HepG2 (cell line): Measurements from ENCODE around the gene SDK1. TPM values are rescaled to one million over a fixed set of nuclear protein-coding genes. Genes with fewer than 3 reads are reported as not detected.

Experiments
- ATAC-seq: fragments of 200-7000 bp; cut with Tn5 transposase; 3 replicates; pipeline ENCODE4 v1.9.1; 2020; ENCODE audit warnings: mild to moderate bottlenecking, moderate library complexity
- BruUV-seq: library from RNA; stranded (reverse); fragments of 400-500 nt; replicated peaks from 2 replicates; lab custom pipeline; 2021; lab: Mats Ljungman, UMichigan
- CTCF ChIA-PET: fragments of 300-600 bp; formaldehyde crosslinking; extraction: SDS; loops from one replicate; lab custom pipeline; 2021; ENCODE audit warnings: low total read pairs, inconsistent platforms, low intra/inter-chr PET ratio; lab: Yijun Ruan, JAX
- POLR2A ChIA-PET: fragments of 350-600 bp; sonication (Branson Sonifier 250); formaldehyde crosslinking; loops from one replicate; lab custom pipeline; 2020; ENCODE audit warnings: antibody characterized with exemption, inconsistent platforms; lab: Yijun Ruan, JAX
- DNase-seq: peaks from one replicate; pipeline ENCODE4 v3.0.0-alpha.2; 2015; ENCODE audit warnings: low spot score
- FAIRE-seq: peaks from 3 replicates; lab custom pipeline; 2011; peaks lifted over from hg19 to GRCh38; lab: Jason Lieb, UNC
- H2AFZ ChIP-seq: one replicate; pipeline ENCODE4 v1.6.1; 2011; ENCODE audit warnings: low read length, inconsistent platforms
- H3K27ac ChIP-seq: fragments of 300-600 bp; 3 replicates; pipeline ENCODE4 v1.8.0; 2011; ENCODE audit warnings: mixed run types, mild to moderate bottlenecking, mixed read lengths, low read length, inconsistent platforms; ENCODE audit not compliant: insufficient read depth; ENCODE audit errors: extremely low read length
- H3K27me3 ChIP-seq, 2 experiments: fragments of 200-600 bp in 1 of 2; 2 replicates in 1 of 2; 3 replicates in 1 of 2; pipeline versions ENCODE4 v1.6.0 to v1.8.0; 2011; ENCODE audit warnings: low read length in 2 of 2, mild to moderate bottlenecking in 2 of 2, moderate library complexity in 2 of 2, inconsistent platforms in 1 of 2; ENCODE audit not compliant: insufficient read depth in 2 of 2, control insufficient read depth in 1 of 2
- H3K36me3 ChIP-seq, 2 experiments: fragments of 200-600 bp in 1 of 2; replicated peaks in 1 of 2; 2 replicates in 1 of 2; 3 replicates in 1 of 2; pipeline versions ENCODE4 v1.5.1 to v1.8.0; 2011; ENCODE audit warnings: low read length in 2 of 2, inconsistent platforms in 1 of 2; ENCODE audit not compliant: insufficient read depth in 2 of 2, control insufficient read depth in 1 of 2
- H3K4me1 ChIP-seq: 2 replicates; pipeline ENCODE4 v1.5.1; 2012; ENCODE audit warnings: low read length, inconsistent platforms; ENCODE audit not compliant: insufficient read depth
- H3K4me2 ChIP-seq: 2 replicates; pipeline ENCODE4 v1.6.0; 2011; ENCODE audit warnings: low read depth, low read length, inconsistent platforms
- H3K4me3 ChIP-seq, 3 experiments: fragments of 200-600 bp in 1 of 3; sonication (generic), shearing (Covaris generic) in 1 of 3; replicated peaks in 1 of 3; 2 replicates each; pipeline ENCODE4 v1.5.1; 2011 to 2016; ENCODE audit warnings: low read length in 3 of 3, inconsistent platforms in 2 of 3, low read depth in 2 of 3, mild to moderate bottlenecking in 2 of 3, control low read depth in 1 of 3, mixed read lengths in 1 of 3; ENCODE audit not compliant: insufficient read depth in 1 of 3
- H3K79me2 ChIP-seq: one replicate; pipeline ENCODE4 v1.6.1; 2011; ENCODE audit warnings: low read length, inconsistent platforms; ENCODE audit not compliant: insufficient read depth
- H3K9ac ChIP-seq: 2 replicates; pipeline ENCODE4 v1.6.0; 2011; ENCODE audit warnings: mild to moderate bottlenecking, low read depth, low read length, inconsistent platforms; ENCODE audit not compliant: insufficient read depth
- H3K9me3 ChIP-seq: 2 replicates; pipeline ENCODE4 v1.5.1; 2012; ENCODE audit warnings: mild to moderate bottlenecking, low read length
- H4K20me1 ChIP-seq: 2 replicates; pipeline ENCODE4 v1.6.0; 2011; ENCODE audit warnings: inconsistent platforms, mild to moderate bottlenecking, low read length, moderate library complexity; ENCODE audit not compliant: insufficient read depth
- CEBPG ChIP-seq: IDR thresholded peaks from 2 replicates; pipeline ENCODE4 v1.6.1; 2016
- FOXK2 ChIP-seq: fragments of 450-650 bp; IDR thresholded peaks from 2 replicates; pipeline ENCODE4 v1.6.1; 2016
- HOXA7 ChIP-seq: sonication (generic); formaldehyde crosslinking; IDR thresholded peaks from 2 replicates; pipeline ENCODE4 v1.8.1; 2022; ENCODE audit warnings: mild to moderate bottlenecking, missing genetic modification reagents, moderate library complexity
- RNF2 ChIP-seq: fragments of 450-650 bp; conservative IDR thresholded peaks from 2 replicates; pipeline ENCODE4 v1.6.1; 2016; ENCODE audit warnings: low read depth
- SNRNP70 ChIP-seq: fragments of 200-400 bp; formaldehyde crosslinking; IDR thresholded peaks from 2 replicates; pipeline ENCODE4 v1.6.1; 2017; ENCODE audit warnings: mild to moderate bottlenecking, low read depth, low read length, moderate library complexity
- U2AF1 ChIP-seq: fragments of 200-400 bp; formaldehyde crosslinking; optimal IDR thresholded peaks from 2 replicates; pipeline ENCODE3; 2017; ENCODE audit warnings: mild to moderate bottlenecking, low read depth, low read length
- ZFP37 ChIP-seq: sonication (generic); formaldehyde crosslinking; IDR thresholded peaks from 2 replicates; pipeline ENCODE4 v1.4.0; 2020; ENCODE audit warnings: missing genetic modification reagents, borderline replicate concordance
- ZFP90 ChIP-seq: sonication (generic); formaldehyde crosslinking; IDR thresholded peaks from 2 replicates; pipeline ENCODE4 v1.8.0; 2022; ENCODE audit warnings: missing genetic modification reagents, mild to moderate bottlenecking, inconsistent platforms, borderline replicate concordance
- ZNF101 ChIP-seq: sonication (generic); formaldehyde crosslinking; IDR thresholded peaks from 2 replicates; pipeline ENCODE4 v1.4.0; 2020; ENCODE audit warnings: mild to moderate bottlenecking, low read depth, missing genetic modification reagents, borderline replicate concordance
- ZNF124 ChIP-seq: sonication (generic); formaldehyde crosslinking; IDR thresholded peaks from 2 replicates; pipeline ENCODE4 v1.4.0; 2020; ENCODE audit warnings: missing genetic modification reagents
- ZNF276 ChIP-seq: sonication (generic); formaldehyde crosslinking; IDR thresholded peaks from 2 replicates; pipeline ENCODE4 v1.4.0; 2020; ENCODE audit warnings: mild to moderate bottlenecking, low read depth, missing genetic modification reagents
- ZNF282 ChIP-seq: fragments of 450-650 bp; IDR thresholded peaks from 2 replicates; pipeline ENCODE4 v1.6.1; 2018; ENCODE audit not compliant: partially characterized antibody
- ZNF333 ChIP-seq: sonication (generic); formaldehyde crosslinking; IDR thresholded peaks from 2 replicates; pipeline ENCODE4 v1.4.0; 2020; ENCODE audit warnings: mild to moderate bottlenecking, missing genetic modification reagents, borderline replicate concordance
- ZNF746 ChIP-seq: sonication (generic); formaldehyde crosslinking; IDR thresholded peaks from 2 replicates; pipeline ENCODE4 v1.8.0; 2022; ENCODE audit warnings: mild to moderate bottlenecking, missing genetic modification reagents
- ZSCAN30 ChIP-seq: sonication (generic); formaldehyde crosslinking; IDR thresholded peaks from 2 replicates; pipeline ENCODE4 v1.5.0; 2020; ENCODE audit warnings: mild to moderate bottlenecking, missing genetic modification reagents
- WGBS: methylation state at CpG from one replicate; pipeline ENCODE4 v1.1.6; 2017; ENCODE audit warnings: low lambda C conversion rate; 5-methylcytosine and 5-hydroxymethylcytosine counted together
- in situ Hi-C: cut with HindIII; loops from 2 replicates; pipeline ENCODE4 v1.10.0; 2017; ENCODE audit warnings: low pct_unique_long_range_greater_than_20kb; ENCODE audit not compliant: extremely low pct_ligation_motif_present
- intact Hi-C: fragments of 100-400 bp; cut with micrococcal nuclease; formaldehyde crosslinking; loops from one replicate; pipeline ENCODE4 v1.10.0; 2022; ENCODE audit not compliant: unreplicated experiment
- polyA plus RNA-seq, 8 experiments: library from polyadenylated mRNA; depleted of rRNA in 3 of 8; stranded (reverse) in 7 of 8; unstranded in 1 of 8; fragments of >200 nt; fragmentation: Illumina TruSeq in 4 of 8; extraction: Trizol in 4 of 8; gene quantifications; 2 replicates each; pipeline versions ENCODE4 v1.2.1 to v1.2.3, GENCODE V29; 2011 to 2016; ENCODE audit warnings: low read depth in 4 of 8, missing spikeins in 1 of 8, mixed read lengths in 1 of 8; ENCODE audit not compliant: insufficient read depth in 1 of 8
- total RNA-seq, 5 experiments: library from RNA; depleted of rRNA; stranded (reverse); fragments of >200 nt; fragmentation: Illumina TruSeq; extraction: Trizol; gene quantifications; 2 replicates each; pipeline ENCODE4 v1.2.3, GENCODE V29; 2016; ENCODE audit warnings: low read depth in 1 of 5

SDK1 gene
- total and polyA plus RNA-seq, 2 of the 13 experiments (the other 11 are each of a cell fraction or from before 2014, with no cell fraction given): 0.35 to 2.4 TPM

- no peak overlapping the region for H3K4me3 ChIP-seq
- DNase-seq: no peak
- no peaks in the 10 kb centered on the region for H3K4me1 ChIP-seq
- H3K9me3 ChIP-seq: peaks cover 8% of the 10 kb centered on the region; the same call in 1 of the 2 replicates
- no peak for ATAC-seq
- no peaks in the 10 kb centered on the region for H3K79me2 ChIP-seq
- FAIRE-seq: no peak
- H4K20me1 ChIP-seq: no peaks in the 10 kb centered on the region
- H3K27me3 ChIP-seq: no peaks in the 10 kb centered on the region
- no peak overlapping the region for H3K9ac ChIP-seq
- BruUV-seq: no TSS peak
- WGBS: 83% methylated on average over 2 of the region's 2 CpGs
- CTCF ChIA-PET: no interaction called here
- no peak overlapping the region for H2AFZ ChIP-seq
- in situ Hi-C loops (no loop called here), intact Hi-C loops (no loop called here)
- H3K4me2 ChIP-seq: no peak overlapping the region
- TF ChIP-seq U2AF1 (no peak), CEBPG (CRISPR knock-in tag) (no peak), HOXA7 (no peak), ZNF276 (no peak), RNF2 (no peak), ZSCAN30 (CRISPR knock-in tag) (no peak), FOXK2 (no peak), ZFP90 (CRISPR knock-in tag) (no peak), ZNF101 (CRISPR knock-in tag) (no peak), SNRNP70 (no peak), ZNF282 (no peak), ZNF333 (no peak), ZFP37 (CRISPR knock-in tag) (no peak), ZNF124 (CRISPR knock-in tag) (no peak), ZNF746 (CRISPR knock-in tag) (no peak)
- POLR2A ChIA-PET: no interaction called here
- no peak overlapping the region for H3K27ac ChIP-seq
- H3K36me3 ChIP-seq: no peaks in the 10 kb centered on the region
Measured at GRCh38 chr7:3446786-3447185, 145.7 kb downstream of the SDK1 start.
